Thoracic aorta (tissue), 2 donors: ENCODE measurements around the gene BANP. TPM values are rescaled to one million over a fixed set of nuclear protein-coding genes. Genes with fewer than 3 reads are reported as not detected.

Experiments used
- ATAC-seq: fragments of 150-250 bp; one replicate; pipeline ENCODE4 v1.8.0; 2017; ENCODE audit warnings: low read depth; ENCODE audit not compliant: insufficient number of reproducible peaks, low FRiP score
- DNase-seq: peaks from one replicate; pipeline ENCODE4 v3.0.0-alpha.2; 2020; ENCODE audit warnings: low spot score
- H3K27ac ChIP-seq, 2 donors: fragments of 200-600 bp; sonication (generic); 1 replicate in 1 of 2; 2 replicates in 1 of 2; pipeline ENCODE4 v1.5.1; 2016; ENCODE audit warnings: mild to moderate bottlenecking in 2 of 2, moderate library complexity in 2 of 2
- H3K27me3 ChIP-seq: fragments of 200-600 bp; sonication (generic); replicated peaks from 2 replicates; pipeline ENCODE4 v1.6.0; 2016; ENCODE audit warnings: mild to moderate bottlenecking; ENCODE audit not compliant: insufficient read depth
- H3K36me3 ChIP-seq: fragments of 200-600 bp; sonication (generic); one replicate; pipeline ENCODE4 v1.5.1; 2016
- H3K4me1 ChIP-seq, 2 donors: fragments of 200-600 bp; sonication (generic); 1 replicate in 1 of 2; 2 replicates in 1 of 2; pipeline versions ENCODE4 v1.5.1 to v1.6.0; 2016; ENCODE audit warnings: low read depth in 2 of 2, mild to moderate bottlenecking in 1 of 2; ENCODE audit not compliant: control insufficient read depth in 1 of 2
- H3K4me3 ChIP-seq: fragments of 200-600 bp; sonication (generic); 2 replicates; pipeline ENCODE4 v1.5.1; 2016; ENCODE audit warnings: mild to moderate bottlenecking
- H3K9me3 ChIP-seq: fragments of 200-600 bp; sonication (generic); 2 replicates; pipeline ENCODE4 v1.5.1; 2016
- CTCF ChIP-seq: fragments of 200-600 bp; sonication (generic); IDR thresholded peaks from one replicate; pipeline ENCODE4 v1.5.1; 2019; ENCODE audit warnings: antibody characterized with exemption
- total RNA-seq, 2 donors: library from RNA; depleted of rRNA; stranded (reverse); fragments of >200 nt; gene quantifications; one replicate each; pipeline versions ENCODE4 v1.1.0 to v1.2.3, GENCODE V29; 2016

The BANP gene
- total RNA-seq, 2 donors from 2014 or later: 18.6 to 21.8 TPM

DNA sequence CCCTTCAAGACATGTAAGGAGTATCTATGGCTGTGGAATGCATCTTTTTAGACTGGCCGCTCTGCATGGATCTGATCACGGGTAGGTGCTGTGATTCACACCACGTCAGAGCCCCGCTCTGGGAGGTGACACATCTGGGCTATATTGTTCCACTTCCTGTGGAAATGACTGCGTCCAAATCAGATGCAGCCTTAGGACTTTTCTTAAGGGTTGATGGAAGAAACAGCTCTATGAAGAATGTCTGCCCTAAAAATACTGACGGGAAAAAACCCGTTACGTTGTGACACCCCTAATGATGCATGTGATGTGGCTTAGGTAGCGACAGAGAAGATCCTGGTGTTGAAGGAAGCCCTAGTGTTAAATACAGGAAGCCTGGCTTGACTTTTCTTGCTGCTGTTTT, 12.2 kb downstream of the BANP start:
- Histone ChIP-seq H3K4me1 (peaks cover 21 to 38% of the 10 kb centered on the region in 2 donors), H3K4me3 (no peak overlapping the region), H3K36me3 (no peaks in the 10 kb centered on the region), H3K27ac (no peak overlapping the region), H3K9me3 (no peaks in the 10 kb centered on the region), H3K27me3 (no peaks in the 10 kb centered on the region)
- DNase-seq (no peak), ATAC-seq (no peak)
- TF ChIP-seq CTCF: no peak

DNA sequence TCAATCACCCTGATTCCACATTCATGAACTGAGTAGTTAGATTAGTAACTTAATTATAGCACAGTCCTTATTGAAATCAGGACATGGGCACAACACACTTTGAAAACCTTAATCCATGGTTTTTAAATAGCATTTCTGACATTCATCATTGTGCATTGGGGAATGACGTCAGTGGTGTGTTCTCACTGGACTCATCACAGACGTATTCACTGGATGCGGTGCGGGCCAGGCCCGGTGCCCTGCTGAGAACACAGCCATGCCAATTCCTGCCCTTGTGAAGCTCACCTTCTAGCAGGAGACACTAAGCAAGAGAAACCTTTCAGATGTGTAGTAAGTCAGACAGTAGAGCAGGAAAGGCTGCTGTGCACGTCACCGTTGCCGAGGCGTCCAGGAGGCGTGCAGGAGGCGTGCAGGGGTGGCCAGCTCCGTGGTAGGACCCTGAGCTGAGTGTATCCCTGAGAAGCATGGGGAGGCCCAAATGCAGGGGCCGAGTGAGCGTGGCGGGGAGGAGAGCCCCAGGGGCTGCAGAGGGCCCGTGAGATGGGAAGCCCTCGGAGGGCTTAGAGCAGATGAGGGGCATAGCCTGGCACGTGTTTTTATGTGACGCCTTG, 12.9 kb downstream of the BANP start:
- DNase-seq: no peak
- no peaks in the 10 kb centered on the region for H3K27me3 ChIP-seq
- no peak for TF ChIP-seq CTCF
- no peaks in the 10 kb centered on the region for H3K36me3 ChIP-seq
- H3K4me3 ChIP-seq: no peak overlapping the region
- no peaks in the 10 kb centered on the region for H3K9me3 ChIP-seq
- no peak for ATAC-seq
- H3K27ac ChIP-seq: no peak overlapping the region
- H3K4me1 ChIP-seq: peaks cover 21 to 39% of the 10 kb centered on the region in 2 donors

- Histone ChIP-seq H3K9me3 (no peaks in the 10 kb centered on the region), H3K36me3 (no peaks in the 10 kb centered on the region), H3K4me3 (no peak overlapping the region), H3K27ac (peak overlapping the region; percentile 86 to 94), H3K4me1 (peaks cover 21 to 39% of the 10 kb centered on the region in 2 donors), H3K27me3 (no peaks in the 10 kb centered on the region)
- TF ChIP-seq CTCF: no peak
- ATAC-seq (no peak), DNase-seq (no peak)
Measured at GRCh38 chr16:87965417-87965816, 14.2 kb downstream of the BANP start.

GRCh38 chr16:87966064-87966645, 14.9 kb downstream of the BANP start:
- H3K4me1 ChIP-seq: peaks cover 21 to 39% of the 10 kb centered on the region in 2 donors
- no peaks in the 10 kb centered on the region for H3K36me3 ChIP-seq
- peaks cover under 1% of the 10 kb centered on the region for H3K9me3 ChIP-seq
- H3K4me3 ChIP-seq: peak overlapping the region; percentile 66
- H3K27me3 ChIP-seq: no peaks in the 10 kb centered on the region
- no peak for TF ChIP-seq CTCF
- H3K27ac ChIP-seq: peak overlapping the region; percentile 86 to 94
- DNase-seq (no peak), ATAC-seq (no peak)

DNA sequence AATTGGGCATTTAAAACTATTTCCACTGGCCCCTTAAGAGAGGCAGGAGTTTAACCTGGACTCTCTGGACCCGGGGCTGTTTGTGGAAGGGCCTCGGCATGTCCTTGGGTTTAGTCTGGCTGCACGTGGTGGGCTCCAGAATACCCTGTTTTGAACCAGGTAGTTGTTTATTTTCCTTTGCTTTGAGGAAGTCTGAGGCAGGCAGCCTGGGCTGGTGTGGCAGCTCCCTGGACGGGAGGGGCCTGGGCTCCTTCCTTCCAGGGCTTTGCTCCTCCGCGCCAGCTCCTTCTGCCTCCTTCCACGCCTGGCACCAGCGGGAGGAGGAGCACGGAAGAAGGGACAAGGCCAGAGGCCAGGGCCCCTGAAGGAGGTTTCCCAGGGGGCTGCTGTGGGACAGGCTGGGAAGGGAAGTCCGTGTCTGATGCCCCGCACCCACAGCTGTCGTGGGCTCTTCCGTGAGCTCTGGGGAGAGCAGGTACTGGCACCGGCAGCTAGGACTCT, 15.5 kb downstream of the BANP start:
- no peak for TF ChIP-seq CTCF
- peak overlapping the region; percentile 86 to 94 for H3K27ac ChIP-seq
- H3K9me3 ChIP-seq: peaks cover 6% of the 10 kb centered on the region
- no peaks in the 10 kb centered on the region for H3K27me3 ChIP-seq
- DNase-seq: no peak
- H3K4me1 ChIP-seq: peaks cover 21 to 39% of the 10 kb centered on the region in 2 donors
- peak overlapping the region; percentile 66 for H3K4me3 ChIP-seq
- no peaks in the 10 kb centered on the region for H3K36me3 ChIP-seq
- ATAC-seq: no peak
